ENCODE data around the gene KBTBD4. TPM values are rescaled to one million over a fixed set of nuclear protein-coding genes. Genes with fewer than 3 reads are reported as not detected.

KBTBD4 gene
- total and polyA plus RNA-seq, 4 donors, result 5.6 to 12.0 (median 8.6) TPM

DNA sequence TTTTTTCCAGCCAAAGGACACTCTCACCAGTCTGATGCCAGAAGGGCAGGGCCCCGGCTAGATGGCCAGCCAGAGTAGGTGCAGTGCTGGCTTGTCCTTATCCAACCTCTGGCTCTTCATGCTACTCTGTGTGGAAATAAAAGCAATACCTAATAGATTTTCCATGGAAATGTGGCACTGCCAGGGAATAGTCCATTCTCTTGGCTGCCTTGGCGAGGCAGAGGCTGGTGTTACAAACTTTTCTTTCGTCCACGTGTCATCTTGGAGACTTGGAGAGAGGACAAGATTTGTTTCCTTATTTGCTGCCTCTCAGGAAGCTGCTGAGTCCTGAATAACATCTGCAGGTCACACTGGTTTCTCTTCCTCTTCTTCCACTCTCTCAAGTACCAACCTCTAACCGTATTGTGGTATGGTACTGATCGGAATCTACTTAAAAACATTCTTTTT lies 32.6 kb upstream of the KBTBD4 start:
- 74% methylated on average over 6 of the region's 6 CpGs for WGBS
- Histone ChIP-seq H3K27me3 (ENCODE audit: control insufficient read depth in 4 of 4, insufficient read depth in 4 of 4, low read length in 3 of 4) (no peaks in the 10 kb centered on the region), H3K27ac (ENCODE audit: low read depth in 1 of 2, low read length in 2 of 2) (no peak overlapping the region), H3K9me3 (ENCODE audit: control insufficient read depth in 4 of 4, low read length in 3 of 4) (no peaks in the 10 kb centered on the region), H3K4me1 (ENCODE audit: control insufficient read depth in 4 of 4, insufficient read depth in 4 of 4, low read length in 3 of 4) (no peaks in the 10 kb centered on the region), H3K36me3 (ENCODE audit: control insufficient read depth in 4 of 4, insufficient read depth in 3 of 4, low read depth in 1 of 4, low read length in 3 of 4) (peaks cover 0 to 15% (median 6%) of the 10 kb centered on the region in 4 donors), H3K4me3 (ENCODE audit: low read depth in 1 of 3, low read length in 3 of 3) (no peak overlapping the region), H3K9ac (ENCODE audit: low read depth in 1 of 2, low read length in 2 of 2) (no peak overlapping the region)
- TF ChIP-seq, protein P1, sequence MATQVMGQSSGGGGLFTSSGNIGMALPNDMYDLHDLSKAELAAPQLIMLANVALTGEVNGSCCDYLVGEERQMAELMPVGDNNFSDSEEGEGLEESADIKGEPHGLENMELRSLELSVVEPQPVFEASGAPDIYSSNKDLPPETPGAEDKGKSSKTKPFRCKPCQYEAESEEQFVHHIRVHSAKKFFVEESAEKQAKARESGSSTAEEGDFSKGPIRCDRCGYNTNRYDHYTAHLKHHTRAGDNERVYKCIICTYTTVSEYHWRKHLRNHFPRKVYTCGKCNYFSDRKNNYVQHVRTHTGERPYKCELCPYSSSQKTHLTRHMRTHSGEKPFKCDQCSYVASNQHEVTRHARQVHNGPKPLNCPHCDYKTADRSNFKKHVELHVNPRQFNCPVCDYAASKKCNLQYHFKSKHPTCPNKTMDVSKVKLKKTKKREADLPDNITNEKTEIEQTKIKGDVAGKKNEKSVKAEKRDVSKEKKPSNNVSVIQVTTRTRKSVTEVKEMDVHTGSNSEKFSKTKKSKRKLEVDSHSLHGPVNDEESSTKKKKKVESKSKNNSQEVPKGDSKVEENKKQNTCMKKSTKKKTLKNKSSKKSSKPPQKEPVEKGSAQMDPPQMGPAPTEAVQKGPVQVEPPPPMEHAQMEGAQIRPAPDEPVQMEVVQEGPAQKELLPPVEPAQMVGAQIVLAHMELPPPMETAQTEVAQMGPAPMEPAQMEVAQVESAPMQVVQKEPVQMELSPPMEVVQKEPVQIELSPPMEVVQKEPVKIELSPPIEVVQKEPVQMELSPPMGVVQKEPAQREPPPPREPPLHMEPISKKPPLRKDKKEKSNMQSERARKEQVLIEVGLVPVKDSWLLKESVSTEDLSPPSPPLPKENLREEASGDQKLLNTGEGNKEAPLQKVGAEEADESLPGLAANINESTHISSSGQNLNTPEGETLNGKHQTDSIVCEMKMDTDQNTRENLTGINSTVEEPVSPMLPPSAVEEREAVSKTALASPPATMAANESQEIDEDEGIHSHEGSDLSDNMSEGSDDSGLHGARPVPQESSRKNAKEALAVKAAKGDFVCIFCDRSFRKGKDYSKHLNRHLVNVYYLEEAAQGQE (IDR thresholded peaks at IDR 0.05), result no peak
- TF ChIP-seq, protein P2, sequence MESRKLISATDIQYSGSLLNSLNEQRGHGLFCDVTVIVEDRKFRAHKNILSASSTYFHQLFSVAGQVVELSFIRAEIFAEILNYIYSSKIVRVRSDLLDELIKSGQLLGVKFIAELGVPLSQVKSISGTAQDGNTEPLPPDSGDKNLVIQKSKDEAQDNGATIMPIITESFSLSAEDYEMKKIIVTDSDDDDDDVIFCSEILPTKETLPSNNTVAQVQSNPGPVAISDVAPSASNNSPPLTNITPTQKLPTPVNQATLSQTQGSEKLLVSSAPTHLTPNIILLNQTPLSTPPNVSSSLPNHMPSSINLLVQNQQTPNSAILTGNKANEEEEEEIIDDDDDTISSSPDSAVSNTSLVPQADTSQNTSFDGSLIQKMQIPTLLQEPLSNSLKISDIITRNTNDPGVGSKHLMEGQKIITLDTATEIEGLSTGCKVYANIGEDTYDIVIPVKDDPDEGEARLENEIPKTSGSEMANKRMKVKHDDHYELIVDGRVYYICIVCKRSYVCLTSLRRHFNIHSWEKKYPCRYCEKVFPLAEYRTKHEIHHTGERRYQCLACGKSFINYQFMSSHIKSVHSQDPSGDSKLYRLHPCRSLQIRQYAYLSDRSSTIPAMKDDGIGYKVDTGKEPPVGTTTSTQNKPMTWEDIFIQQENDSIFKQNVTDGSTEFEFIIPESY (IDR thresholded peaks at IDR 0.05), result no peak
- TF ChIP-seq GABPA (IDR thresholded peaks at IDR 0.05 in 1 of 2, conservative IDR thresholded peaks at IDR 0.05 in 1 of 2), result no peak
- no peak for TF ChIP-seq MAX (IDR thresholded peaks at IDR 0.05)
- TF ChIP-seq, protein P3, sequence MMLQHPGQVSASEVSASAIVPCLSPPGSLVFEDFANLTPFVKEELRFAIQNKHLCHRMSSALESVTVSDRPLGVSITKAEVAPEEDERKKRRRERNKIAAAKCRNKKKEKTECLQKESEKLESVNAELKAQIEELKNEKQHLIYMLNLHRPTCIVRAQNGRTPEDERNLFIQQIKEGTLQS (IDR thresholded peaks at IDR 0.05), result no peak
- TF ChIP-seq RXRA (IDR thresholded peaks at IDR 0.05), result no peak
- TF ChIP-seq, protein P4, sequence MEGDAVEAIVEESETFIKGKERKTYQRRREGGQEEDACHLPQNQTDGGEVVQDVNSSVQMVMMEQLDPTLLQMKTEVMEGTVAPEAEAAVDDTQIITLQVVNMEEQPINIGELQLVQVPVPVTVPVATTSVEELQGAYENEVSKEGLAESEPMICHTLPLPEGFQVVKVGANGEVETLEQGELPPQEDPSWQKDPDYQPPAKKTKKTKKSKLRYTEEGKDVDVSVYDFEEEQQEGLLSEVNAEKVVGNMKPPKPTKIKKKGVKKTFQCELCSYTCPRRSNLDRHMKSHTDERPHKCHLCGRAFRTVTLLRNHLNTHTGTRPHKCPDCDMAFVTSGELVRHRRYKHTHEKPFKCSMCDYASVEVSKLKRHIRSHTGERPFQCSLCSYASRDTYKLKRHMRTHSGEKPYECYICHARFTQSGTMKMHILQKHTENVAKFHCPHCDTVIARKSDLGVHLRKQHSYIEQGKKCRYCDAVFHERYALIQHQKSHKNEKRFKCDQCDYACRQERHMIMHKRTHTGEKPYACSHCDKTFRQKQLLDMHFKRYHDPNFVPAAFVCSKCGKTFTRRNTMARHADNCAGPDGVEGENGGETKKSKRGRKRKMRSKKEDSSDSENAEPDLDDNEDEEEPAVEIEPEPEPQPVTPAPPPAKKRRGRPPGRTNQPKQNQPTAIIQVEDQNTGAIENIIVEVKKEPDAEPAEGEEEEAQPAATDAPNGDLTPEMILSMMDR (IDR thresholded peaks at IDR 0.05; ENCODE audit: low read depth, low read length, missing input control), result no peak
- TF ChIP-seq NR2F2 (IDR thresholded peaks at IDR 0.05), result no peak
- TF ChIP-seq HNF4G (IDR thresholded peaks at IDR 0.05), result no peak
- TF ChIP-seq TAF1 (conservative IDR thresholded peaks at IDR 0.05), result no peak
- no peak for TF ChIP-seq FOXA2 (IDR thresholded peaks at IDR 0.05)
- no peak for TF ChIP-seq JUND (IDR thresholded peaks at IDR 0.05)
- no peak for TF ChIP-seq HNF4A (conservative IDR thresholded peaks at IDR 0.05)
- no peak for TF ChIP-seq RAD21 (IDR thresholded peaks at IDR 0.05)
- no peak for TF ChIP-seq YY1 (IDR thresholded peaks at IDR 0.05)
- TF ChIP-seq SP1 (IDR thresholded peaks at IDR 0.05), result no peak
- no peak for DNase-seq (ENCODE audit: low spot score)

DNA sequence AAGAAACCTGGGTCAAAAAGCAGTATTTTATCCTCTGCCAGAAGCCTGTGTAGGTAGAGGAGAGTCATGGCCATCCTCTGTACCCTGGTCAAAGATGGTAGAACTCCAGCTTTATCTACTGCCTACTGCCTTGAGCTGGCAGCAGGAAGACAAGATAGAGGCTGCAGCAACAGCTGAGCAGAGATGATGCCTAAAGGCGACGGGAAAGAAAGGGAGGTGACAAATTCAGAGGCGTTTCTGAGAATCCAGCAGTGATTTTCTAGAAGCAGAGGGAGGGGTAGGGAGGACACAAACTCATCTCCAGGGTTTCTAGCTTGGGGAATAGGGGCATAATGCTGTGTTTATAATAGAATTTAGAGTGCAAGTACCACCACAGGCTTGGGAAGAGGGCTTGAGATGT lies 30.9 kb upstream of the KBTBD4 start:
- H3K9ac ChIP-seq (ENCODE audit: low read depth in 1 of 2, low read length in 2 of 2), result no peak overlapping the region
- TF ChIP-seq, protein P2 (IDR thresholded peaks at IDR 0.05), result no peak
- TF ChIP-seq SP1 (IDR thresholded peaks at IDR 0.05), result no peak
- no peak for TF ChIP-seq RXRA (IDR thresholded peaks at IDR 0.05)
- no peak for TF ChIP-seq FOXA2 (IDR thresholded peaks at IDR 0.05)
- no peak for TF ChIP-seq GABPA (IDR thresholded peaks at IDR 0.05 in 1 of 2, conservative IDR thresholded peaks at IDR 0.05 in 1 of 2)
- TF ChIP-seq RAD21 (IDR thresholded peaks at IDR 0.05), result no peak
- no peaks in the 10 kb centered on the region for H3K4me1 ChIP-seq (ENCODE audit: control insufficient read depth in 4 of 4, insufficient read depth in 4 of 4, low read length in 3 of 4)
- no peak for DNase-seq (ENCODE audit: low spot score)
- H3K9me3 ChIP-seq (ENCODE audit: control insufficient read depth in 4 of 4, low read length in 3 of 4), result no peaks in the 10 kb centered on the region
- no peak overlapping the region for H3K27ac ChIP-seq (ENCODE audit: low read depth in 1 of 2, low read length in 2 of 2)
- H3K4me3 ChIP-seq (ENCODE audit: low read depth in 1 of 3, low read length in 3 of 3), result no peak overlapping the region
- no peaks in the 10 kb centered on the region for H3K27me3 ChIP-seq (ENCODE audit: control insufficient read depth in 4 of 4, insufficient read depth in 4 of 4, low read length in 3 of 4)
- WGBS, result 84% methylated on average over 3 of the region's 3 CpGs
- H3K36me3 ChIP-seq (ENCODE audit: control insufficient read depth in 4 of 4, insufficient read depth in 3 of 4, low read depth in 1 of 4, low read length in 3 of 4), result peaks cover 0 to 12% (median 6%) of the 10 kb centered on the region in 4 donors

Data from liver (tissue), 9 donors.